ENCODE data around the gene TPST1.

Gene TPST1

GRCh38 chr7:66183700-66184099, 21.4 kb upstream of the TPST1 start:
- TF ChIP-seq GATA2 (IDR thresholded peaks at IDR 0.05; ENCODE audit: low read depth, low read length) (no peak), GATA3 (IDR thresholded peaks at IDR 0.05; ENCODE audit: low read depth, low read length) (no peak)

DNA sequence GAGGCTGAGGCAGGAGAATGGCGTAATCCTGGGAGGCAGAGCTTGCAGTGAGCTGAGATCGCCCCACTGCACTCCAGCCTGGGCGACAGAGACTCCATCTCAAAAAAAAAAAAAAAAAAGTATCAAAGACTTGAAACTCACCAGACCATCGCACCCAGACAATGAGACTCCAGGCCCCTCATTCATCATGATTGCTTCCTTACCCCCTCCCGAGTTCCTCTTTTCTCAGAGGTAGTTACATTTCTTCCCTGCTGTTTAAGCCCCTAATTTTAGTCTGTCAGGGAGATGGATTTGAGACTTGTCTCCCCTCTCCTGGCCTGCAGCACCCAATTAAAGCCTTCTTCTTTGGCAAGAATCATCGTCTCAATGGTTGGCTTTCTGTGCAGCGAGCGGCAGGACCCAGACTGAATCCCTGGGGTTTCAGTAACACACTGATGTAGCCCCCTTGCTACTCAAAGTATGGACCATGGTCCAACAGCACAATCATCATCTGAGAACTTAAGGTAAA, 19.4 kb upstream of the TPST1 start:
- TF ChIP-seq GATA2 (IDR thresholded peaks at IDR 0.05; ENCODE audit: low read depth, low read length): no peak
- no peak for TF ChIP-seq GATA3 (IDR thresholded peaks at IDR 0.05; ENCODE audit: low read depth, low read length)

GRCh38 chr7:66186991-66187390, 18.1 kb upstream of the TPST1 start:
- no peak for TF ChIP-seq GATA2 (IDR thresholded peaks at IDR 0.05; ENCODE audit: low read depth, low read length)
- TF ChIP-seq GATA3 (IDR thresholded peaks at IDR 0.05; ENCODE audit: low read depth, low read length): no peak

DNA sequence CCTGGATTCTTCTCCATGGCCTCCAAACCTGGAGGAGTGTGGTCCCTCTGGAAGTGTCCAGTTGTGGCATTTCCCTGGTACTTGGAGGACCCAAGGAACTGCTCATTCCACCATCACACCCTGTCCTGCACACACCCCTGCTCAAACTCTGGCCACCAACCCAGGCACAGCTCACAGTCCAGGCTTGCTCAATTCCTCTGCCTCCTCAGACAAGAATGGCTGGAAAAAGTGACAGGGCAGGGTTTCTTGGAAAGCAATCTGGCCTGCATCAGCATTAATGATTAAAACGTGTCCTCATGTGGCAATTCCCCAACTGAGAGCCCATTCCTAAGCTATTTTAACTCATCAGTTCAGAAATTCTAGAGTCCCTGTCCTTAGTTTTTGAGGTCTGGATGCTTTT, 17.2 kb upstream of the TPST1 start:
- TF ChIP-seq GATA3 (IDR thresholded peaks at IDR 0.05; ENCODE audit: low read depth, low read length) (no peak), GATA2 (IDR thresholded peaks at IDR 0.05; ENCODE audit: low read depth, low read length) (no peak)

GRCh38 chr7:66188645-66189044, 16.5 kb upstream of the TPST1 start:
- no peak for TF ChIP-seq GATA2 (IDR thresholded peaks at IDR 0.05; ENCODE audit: low read depth, low read length)
- TF ChIP-seq GATA3 (IDR thresholded peaks at IDR 0.05; ENCODE audit: low read depth, low read length): no peak

GRCh38 chr7:66189695-66190503, 15.2 kb upstream of the TPST1 start:
- TF ChIP-seq GATA2 (IDR thresholded peaks at IDR 0.05; ENCODE audit: low read depth, low read length) (no peak), GATA3 (IDR thresholded peaks at IDR 0.05; ENCODE audit: low read depth, low read length) (no peak)

DNA sequence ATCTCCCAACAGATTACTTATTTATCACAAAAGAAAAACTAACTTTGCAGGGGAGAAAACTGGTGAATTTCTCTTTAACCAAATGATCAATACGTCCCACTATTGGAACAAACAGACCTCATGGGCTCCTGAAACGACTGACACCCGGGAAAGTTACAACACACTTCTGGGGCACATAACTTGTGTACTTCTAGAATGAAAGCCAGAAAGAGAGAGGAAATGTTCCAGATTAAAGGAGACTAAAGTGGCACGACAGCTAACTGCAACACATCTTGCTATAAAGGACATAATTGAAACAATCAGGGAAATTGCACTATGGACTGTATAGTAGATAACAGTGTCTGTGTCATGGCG, 14.7 kb upstream of the TPST1 start:
- TF ChIP-seq GATA3 (IDR thresholded peaks at IDR 0.05; ENCODE audit: low read depth, low read length) (no peak), GATA2 (IDR thresholded peaks at IDR 0.05; ENCODE audit: low read depth, low read length) (no peak)

GRCh38 chr7:66193146-66193725, 11.9 kb upstream of the TPST1 start:
- no peak for TF ChIP-seq GATA2 (IDR thresholded peaks at IDR 0.05; ENCODE audit: low read depth, low read length)
- TF ChIP-seq GATA3 (IDR thresholded peaks at IDR 0.05; ENCODE audit: low read depth, low read length): no peak

- no peak for TF ChIP-seq GATA3 (IDR thresholded peaks at IDR 0.05; ENCODE audit: low read depth, low read length)
- no peak for TF ChIP-seq GATA2 (IDR thresholded peaks at IDR 0.05; ENCODE audit: low read depth, low read length)
Measured at GRCh38 chr7:66198469-66198868, 6.7 kb upstream of the TPST1 start.

GRCh38 chr7:66198956-66199355, 6.2 kb upstream of the TPST1 start:
- no peak for TF ChIP-seq GATA2 (IDR thresholded peaks at IDR 0.05; ENCODE audit: low read depth, low read length)
- no peak for TF ChIP-seq GATA3 (IDR thresholded peaks at IDR 0.05; ENCODE audit: low read depth, low read length)

- TF ChIP-seq GATA3 (IDR thresholded peaks at IDR 0.05; ENCODE audit: low read depth, low read length) (no peak), GATA2 (IDR thresholded peaks at IDR 0.05; ENCODE audit: low read depth, low read length) (peak; percentile 57; the same call in 1 of the 2 replicates)
Measured at GRCh38 chr7:66202441-66202840, 2.7 kb upstream of the TPST1 start.

- TF ChIP-seq GATA2 (IDR thresholded peaks at IDR 0.05; ENCODE audit: low read depth, low read length) (no peak), GATA3 (IDR thresholded peaks at IDR 0.05; ENCODE audit: low read depth, low read length) (no peak)
Measured at GRCh38 chr7:66205741-66206090, 582 bp downstream of the TPST1 start.

- no peak for TF ChIP-seq GATA3 (IDR thresholded peaks at IDR 0.05; ENCODE audit: low read depth, low read length)
- no peak for TF ChIP-seq GATA2 (IDR thresholded peaks at IDR 0.05; ENCODE audit: low read depth, low read length)
Measured at GRCh38 chr7:66206119-66206933, 1.2 kb downstream of the TPST1 start.

GRCh38 chr7:66206934-66207240, 1.8 kb downstream of the TPST1 start:
- no peak for TF ChIP-seq GATA2 (IDR thresholded peaks at IDR 0.05; ENCODE audit: low read depth, low read length)
- TF ChIP-seq GATA3 (IDR thresholded peaks at IDR 0.05; ENCODE audit: low read depth, low read length): no peak

DNA sequence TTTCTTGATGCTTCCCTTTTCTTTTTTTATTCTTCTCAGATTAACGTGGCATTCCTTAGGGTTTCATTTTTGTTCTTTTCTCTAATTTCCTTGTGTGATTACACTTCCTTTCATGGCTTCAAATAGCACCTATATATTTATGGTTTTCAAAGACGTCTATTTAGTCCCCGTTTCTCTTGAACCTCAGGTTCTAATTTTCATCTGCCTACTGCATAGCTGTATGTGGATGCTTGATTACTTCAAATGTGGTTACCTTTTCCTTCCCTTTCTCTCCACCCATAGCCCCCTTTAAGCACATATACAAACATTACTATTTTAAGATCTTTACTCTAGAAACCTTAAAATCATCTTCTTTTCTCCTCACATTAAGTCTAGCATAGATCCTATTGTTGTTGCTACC, 2.4 kb downstream of the TPST1 start:
- TF ChIP-seq GATA2 (IDR thresholded peaks at IDR 0.05; ENCODE audit: low read depth, low read length) (no peak), GATA3 (IDR thresholded peaks at IDR 0.05; ENCODE audit: low read depth, low read length) (no peak)
